RWPE1 (cell line): ENCODE data around the gene EFCAB3.
"Not testable (repeated sequence)": the region's sequence is repeated elsewhere in the genome, so short reads cannot be mapped to it uniquely, and the experiment has no call there.

Experiments
- CTCF ChIA-PET: fragments of 350-600 bp; sonication (Branson Sonifier 250); formaldehyde crosslinking; extraction: SDS; loops from one replicate; lab custom pipeline; 2021; lab: Yijun Ruan, JAX
- POLR2A ChIA-PET: fragments of 400-600 bp; formaldehyde crosslinking; extraction: SDS; loops from one replicate; lab custom pipeline; 2020; ENCODE audit warnings: antibody characterized with exemption; ENCODE audit not compliant: low non-redundant PET; lab: Yijun Ruan, JAX
- DNase-seq: peaks from one replicate; pipeline ENCODE4 v3.0.0; 2012; ENCODE audit warnings: low spot score
- H3K27ac ChIP-seq: fragments of 450-650 bp; 2 replicates; pipeline ENCODE4 v1.5.1; 2017
- CTCF ChIP-seq: fragments of 450-650 bp; conservative IDR thresholded peaks from 2 replicates; pipeline ENCODE4 v1.5.1; 2017; ENCODE audit warnings: low read depth, mild to moderate bottlenecking

EFCAB3 gene

GRCh38 chr17:62444063-62444462 is 63.7 kb downstream of the EFCAB3 start:
- no peak for TF ChIP-seq CTCF
- H3K27ac ChIP-seq: no peak overlapping the region
- ChIA-PET POLR2A (no interaction called here), CTCF (no interaction called here)
- no peak for DNase-seq

DNA sequence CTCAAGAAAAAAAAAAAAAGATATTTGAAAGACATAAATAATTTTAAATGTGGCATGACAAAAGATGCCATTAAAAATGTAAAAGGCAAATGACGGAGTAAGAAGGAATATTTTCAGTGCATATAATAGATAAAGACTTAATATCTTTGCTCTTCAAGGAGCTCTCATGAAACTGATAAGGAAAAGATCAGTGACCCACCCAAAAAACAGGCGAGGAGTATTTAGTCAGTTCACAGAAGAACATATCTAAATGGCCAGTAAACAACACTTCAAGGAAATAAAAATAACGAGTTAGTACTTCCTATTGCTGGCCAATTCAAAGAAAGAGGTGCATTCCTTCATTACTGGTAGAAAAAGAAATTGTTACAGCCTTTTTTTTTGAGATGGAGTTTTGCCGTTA is 65.4 kb downstream of the EFCAB3 start:
- CTCF ChIA-PET, DNase-seq, H3K27ac ChIP-seq: not testable (repeated sequence)
- POLR2A ChIA-PET: interaction anchor here (0.5 kb wide), 1 partner anchor 67 kb away, joined by 3 read pairs; no protein-coding TSS in a partner anchor

DNA sequence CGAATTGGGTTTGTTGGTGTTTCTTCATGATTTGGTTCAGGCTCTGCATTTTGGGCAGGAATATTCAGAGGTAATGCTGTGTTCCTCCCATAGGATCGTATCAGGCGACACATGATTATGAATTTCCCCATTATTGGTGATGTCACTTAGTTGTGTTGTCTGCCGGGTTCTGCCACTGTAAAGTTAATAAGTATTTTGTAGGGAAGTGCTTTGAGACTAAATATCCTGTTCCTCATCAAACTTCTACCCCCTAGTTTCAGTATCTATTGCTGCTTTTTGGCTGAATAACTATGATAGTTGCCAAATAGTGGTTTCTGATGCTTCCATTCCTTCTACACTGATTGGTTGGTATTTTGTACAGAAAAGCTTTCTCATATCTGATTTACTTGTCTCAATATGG is 71.8 kb downstream of the EFCAB3 start:
- not testable (repeated sequence) for DNase-seq

GRCh38 chr17:62453041-62453440 is 72.7 kb downstream of the EFCAB3 start:
- H3K27ac ChIP-seq, DNase-seq, CTCF ChIA-PET, POLR2A ChIA-PET: not testable (repeated sequence)

More for the DNA sequence above, 71.8 kb downstream of the EFCAB3 start:
- H3K27ac ChIP-seq, POLR2A ChIA-PET, CTCF ChIA-PET: not testable (repeated sequence)

GRCh38 chr17:62453656-62454055 is 73.3 kb downstream of the EFCAB3 start:
- DNase-seq, H3K27ac ChIP-seq, POLR2A ChIA-PET, CTCF ChIA-PET: not testable (repeated sequence)

GRCh38 chr17:62454111-62454510 is 73.8 kb downstream of the EFCAB3 start:
- POLR2A ChIA-PET, H3K27ac ChIP-seq, DNase-seq, CTCF ChIA-PET: not testable (repeated sequence)

DNA sequence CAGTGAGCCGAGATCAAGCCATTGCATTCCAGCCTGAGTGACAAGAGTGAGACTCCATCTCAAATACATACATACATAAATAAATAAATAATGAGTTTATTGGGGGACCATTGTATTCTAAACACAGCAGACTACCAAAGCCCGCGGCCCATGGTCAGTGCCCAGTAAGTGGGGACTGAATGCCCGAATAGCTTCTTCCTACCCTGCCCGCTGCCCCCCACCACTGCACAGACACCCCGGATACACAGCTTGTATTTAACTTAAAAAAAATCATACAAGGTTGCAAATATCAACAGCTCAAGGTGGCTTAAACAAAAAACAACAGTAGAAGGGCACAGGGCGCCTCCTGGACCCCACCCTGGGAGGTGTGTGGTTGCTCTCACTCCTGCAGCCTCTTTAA is 75.7 kb downstream of the EFCAB3 start:
- POLR2A ChIA-PET: no interaction called here
- no peak for TF ChIP-seq CTCF
- DNase-seq: no peak
- H3K27ac ChIP-seq: no peak overlapping the region
- CTCF ChIA-PET: interaction anchor here (0.6 kb wide), 1 partner anchor 1083 kb away, joined by 3 read pairs; no protein-coding TSS in a partner anchor

DNA sequence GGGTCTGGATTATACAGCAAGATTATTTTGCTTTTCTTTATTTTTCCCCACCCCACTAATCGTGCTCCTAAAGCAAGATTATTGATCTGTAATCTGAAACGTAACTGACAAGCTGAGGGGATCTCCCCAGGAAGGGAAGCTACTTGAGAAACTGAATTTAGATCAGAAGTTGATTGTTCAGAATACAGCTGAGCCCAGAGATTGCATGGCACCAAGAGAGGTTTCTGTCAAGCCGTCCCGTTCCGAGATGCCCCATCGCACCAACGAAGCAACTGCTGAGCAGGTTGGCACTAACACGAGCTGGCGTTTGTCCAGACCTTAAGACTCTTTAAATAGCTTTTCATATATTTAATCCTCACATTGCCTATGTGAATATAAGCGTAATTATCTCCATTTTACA is 78.1 kb downstream of the EFCAB3 start:
- DNase-seq, CTCF ChIA-PET, H3K27ac ChIP-seq, POLR2A ChIA-PET: not testable (repeated sequence)

DNA sequence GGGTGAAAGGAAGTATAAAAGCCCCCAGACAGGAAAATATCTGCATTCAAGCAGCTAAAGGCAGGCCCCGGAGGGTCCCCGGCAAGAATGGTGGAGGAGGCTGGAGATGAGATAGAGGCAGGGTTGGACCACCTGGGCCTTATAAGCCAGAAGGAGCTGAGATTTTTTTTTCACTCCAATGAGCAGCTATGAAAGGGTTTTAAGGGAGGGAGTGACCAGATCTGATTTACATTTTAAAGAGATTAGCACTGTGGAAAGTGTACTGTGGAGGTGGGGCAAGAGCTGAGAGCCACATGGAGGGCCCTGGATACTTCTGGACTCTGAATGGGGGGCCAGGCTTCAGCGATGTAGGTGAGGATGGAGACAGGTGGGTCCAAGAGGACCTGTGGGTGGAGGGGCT is 84.1 kb downstream of the EFCAB3 start:
- CTCF ChIA-PET, H3K27ac ChIP-seq, DNase-seq: not testable (repeated sequence)
- POLR2A ChIA-PET: interaction anchor here (0.5 kb wide), 1 partner anchor 14 kb away, joined by 13 read pairs; no protein-coding TSS in a partner anchor

- CTCF ChIA-PET: not testable (repeated sequence)
- POLR2A ChIA-PET: interaction anchor here (0.6 kb wide), 1 partner anchor 1157 kb away, joined by 5 read pairs; no protein-coding TSS in a partner anchor
Observed at GRCh38 chr17:62465271-62465670, 84.9 kb downstream of the EFCAB3 start.

More at GRCh38 chr17:62465271-62465670, 84.9 kb downstream of the EFCAB3 start:
- not testable (repeated sequence) for H3K27ac ChIP-seq, DNase-seq
